Measurements from ENCODE around the gene COL19A1.

- TF ChIP-seq, protein P1, sequence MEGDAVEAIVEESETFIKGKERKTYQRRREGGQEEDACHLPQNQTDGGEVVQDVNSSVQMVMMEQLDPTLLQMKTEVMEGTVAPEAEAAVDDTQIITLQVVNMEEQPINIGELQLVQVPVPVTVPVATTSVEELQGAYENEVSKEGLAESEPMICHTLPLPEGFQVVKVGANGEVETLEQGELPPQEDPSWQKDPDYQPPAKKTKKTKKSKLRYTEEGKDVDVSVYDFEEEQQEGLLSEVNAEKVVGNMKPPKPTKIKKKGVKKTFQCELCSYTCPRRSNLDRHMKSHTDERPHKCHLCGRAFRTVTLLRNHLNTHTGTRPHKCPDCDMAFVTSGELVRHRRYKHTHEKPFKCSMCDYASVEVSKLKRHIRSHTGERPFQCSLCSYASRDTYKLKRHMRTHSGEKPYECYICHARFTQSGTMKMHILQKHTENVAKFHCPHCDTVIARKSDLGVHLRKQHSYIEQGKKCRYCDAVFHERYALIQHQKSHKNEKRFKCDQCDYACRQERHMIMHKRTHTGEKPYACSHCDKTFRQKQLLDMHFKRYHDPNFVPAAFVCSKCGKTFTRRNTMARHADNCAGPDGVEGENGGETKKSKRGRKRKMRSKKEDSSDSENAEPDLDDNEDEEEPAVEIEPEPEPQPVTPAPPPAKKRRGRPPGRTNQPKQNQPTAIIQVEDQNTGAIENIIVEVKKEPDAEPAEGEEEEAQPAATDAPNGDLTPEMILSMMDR (conservative IDR thresholded peaks at IDR 0.05; ENCODE audit: low read length) = no peak
- TF ChIP-seq EZH2phosphoT487 (IDR thresholded peaks at IDR 0.05; ENCODE audit: borderline replicate concordance, low read depth, low read length) = no peak
These were observed 9.4 kb downstream of the COL19A1 start for GRCh38 chr6:69875715-69876114.
